NCI-H526 (cell line): ENCODE measurements around the gene ANO2.
A peak's percentile ranks its signal among the peaks of the same experiment; 100 is the strongest.
"Not testable (repeated sequence)": the region's sequence is repeated elsewhere in the genome, so short reads cannot be mapped to it uniquely, and the experiment has no call there.

ENCODE experiments used
- DNase-seq, 2 experiments: peaks; one replicate each; lab custom pipeline; 2025; lab: John Stamatoyannopoulos, UW

The ANO2 gene

GRCh38 chr12:5549011-5549410, 396.0 kb downstream of the ANO2 start:
- no peak for DNase-seq

GRCh38 chr12:5548152-5548943, 396.7 kb downstream of the ANO2 start:
- DNase-seq = peak in 1 of 2 experiments; percentile 25

- DNase-seq = no peak
These were observed 398.4 kb downstream of the ANO2 start for GRCh38 chr12:5546616-5547015.

DNA sequence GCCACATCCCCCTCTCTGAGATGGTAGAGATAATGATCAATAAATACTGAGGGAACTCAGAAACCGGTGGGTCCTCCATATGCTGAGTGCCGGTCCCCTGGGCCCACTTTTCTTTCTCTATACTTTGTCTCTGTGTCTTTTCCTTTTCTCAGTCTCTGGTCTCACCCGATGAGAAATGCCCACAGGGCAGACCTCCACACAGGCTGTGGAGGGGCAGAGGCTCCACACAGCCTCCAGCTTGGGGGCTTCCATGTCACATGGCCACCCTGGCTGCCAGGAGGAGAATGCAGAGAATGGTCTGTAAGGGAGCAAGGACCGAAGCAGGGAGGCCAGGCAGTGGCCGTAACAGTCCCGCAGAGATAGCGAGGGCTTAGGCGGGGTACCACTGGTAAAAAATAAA, 407.3 kb downstream of the ANO2 start:
- no peak for DNase-seq

- not testable (repeated sequence) for DNase-seq
These were observed 407.9 kb downstream of the ANO2 start for GRCh38 chr12:5537026-5537615.

GRCh38 chr12:5535541-5535940, 409.5 kb downstream of the ANO2 start:
- DNase-seq = no peak

DNA sequence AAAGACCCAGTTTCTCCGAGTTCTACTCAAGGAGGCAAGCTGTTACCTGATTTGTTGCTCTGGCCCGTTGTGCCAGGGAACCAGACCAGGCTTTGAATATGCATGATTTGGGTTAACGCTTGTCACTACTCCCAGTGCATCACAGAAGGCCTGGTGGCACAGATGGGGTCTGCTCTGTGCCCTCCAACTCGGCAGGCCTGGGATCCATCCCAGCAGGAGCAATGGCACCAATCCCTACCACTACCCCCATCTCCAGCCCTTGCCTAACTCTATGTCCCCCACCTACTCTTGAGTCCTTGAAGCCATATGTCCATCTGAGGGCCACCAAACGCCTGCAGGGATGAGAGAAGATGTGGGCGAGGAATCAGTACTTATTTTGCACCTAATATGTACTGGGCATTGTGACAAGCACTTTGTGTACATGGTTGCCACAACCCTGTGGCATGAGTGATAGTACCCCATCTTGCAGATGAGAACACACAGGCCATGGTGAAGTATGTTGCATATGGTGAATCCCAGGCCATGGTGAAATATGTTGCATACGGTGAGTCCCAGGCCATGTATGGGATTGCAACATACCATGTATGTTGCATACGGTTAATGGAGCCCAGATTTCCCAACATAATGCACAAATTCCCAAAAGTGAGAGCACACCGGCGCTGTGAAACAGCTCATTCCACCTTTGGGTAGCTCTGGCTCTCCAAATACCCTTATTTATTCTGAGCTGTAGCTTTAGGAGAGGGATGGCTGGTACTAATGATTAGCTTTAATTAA, 410.4 kb downstream of the ANO2 start:
- no peak for DNase-seq

- no peak for DNase-seq
These were observed 411.7 kb downstream of the ANO2 start for GRCh38 chr12:5533368-5533767.

DNA sequence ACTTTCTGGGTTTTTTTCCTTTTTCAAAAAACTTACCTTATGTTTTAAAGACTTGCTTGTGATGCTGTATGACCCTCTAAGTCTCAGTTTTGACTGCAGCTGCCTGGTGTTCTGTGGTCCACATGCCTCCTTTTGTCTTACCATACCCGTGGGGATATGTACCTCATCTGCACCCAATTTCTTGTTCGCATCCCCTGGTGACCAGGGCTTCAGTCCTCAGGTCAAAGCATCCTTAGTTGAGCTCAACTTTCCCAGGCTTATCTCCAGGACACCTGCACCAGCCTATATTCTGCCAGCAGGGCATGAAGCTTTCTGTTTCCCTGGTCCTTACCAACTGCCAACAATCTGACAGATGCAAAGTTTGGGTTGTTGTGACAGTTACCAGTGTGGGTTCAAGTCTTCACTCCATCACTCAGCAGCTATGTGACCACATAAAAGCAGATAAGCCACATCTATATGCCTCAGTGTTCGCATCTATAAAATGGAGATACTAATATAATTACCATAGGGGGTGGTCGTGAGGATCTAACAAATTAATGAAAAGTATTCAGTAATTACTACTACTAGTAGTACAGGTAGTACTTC, 419.2 kb downstream of the ANO2 start:
- no peak for DNase-seq

DNA sequence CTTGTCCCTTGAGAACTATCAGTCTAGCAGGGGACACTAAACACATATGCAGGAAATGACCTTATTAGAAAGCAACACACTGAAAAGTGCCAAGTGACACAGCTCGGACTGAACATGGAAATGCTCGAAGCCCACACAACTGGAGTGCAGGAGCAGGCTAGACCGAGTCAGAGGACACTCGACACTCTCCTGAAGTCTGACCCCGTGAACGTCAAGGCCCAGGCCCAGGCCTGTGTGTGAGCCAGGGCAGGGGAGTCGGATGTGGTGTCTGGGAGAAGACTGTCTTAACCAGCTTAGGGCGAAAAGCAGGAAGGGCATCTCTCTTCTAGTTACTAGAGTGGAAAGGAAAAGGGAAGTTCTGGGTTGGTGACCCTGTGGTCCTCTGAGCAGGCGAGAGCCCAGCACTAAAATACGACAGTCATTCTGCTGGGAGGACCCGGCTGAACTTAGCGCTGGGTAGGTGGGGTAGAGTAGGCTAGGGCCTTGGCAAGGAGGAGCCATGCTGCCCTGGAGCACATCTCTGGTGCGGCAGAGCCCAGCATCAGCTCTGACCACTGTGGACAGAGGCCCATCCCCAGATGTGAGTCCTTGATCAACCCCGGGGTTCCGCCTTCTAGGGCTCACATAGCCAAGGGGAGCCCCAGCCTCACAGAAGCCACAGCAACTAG, 420.2 kb downstream of the ANO2 start:
- DNase-seq = no peak

DNA sequence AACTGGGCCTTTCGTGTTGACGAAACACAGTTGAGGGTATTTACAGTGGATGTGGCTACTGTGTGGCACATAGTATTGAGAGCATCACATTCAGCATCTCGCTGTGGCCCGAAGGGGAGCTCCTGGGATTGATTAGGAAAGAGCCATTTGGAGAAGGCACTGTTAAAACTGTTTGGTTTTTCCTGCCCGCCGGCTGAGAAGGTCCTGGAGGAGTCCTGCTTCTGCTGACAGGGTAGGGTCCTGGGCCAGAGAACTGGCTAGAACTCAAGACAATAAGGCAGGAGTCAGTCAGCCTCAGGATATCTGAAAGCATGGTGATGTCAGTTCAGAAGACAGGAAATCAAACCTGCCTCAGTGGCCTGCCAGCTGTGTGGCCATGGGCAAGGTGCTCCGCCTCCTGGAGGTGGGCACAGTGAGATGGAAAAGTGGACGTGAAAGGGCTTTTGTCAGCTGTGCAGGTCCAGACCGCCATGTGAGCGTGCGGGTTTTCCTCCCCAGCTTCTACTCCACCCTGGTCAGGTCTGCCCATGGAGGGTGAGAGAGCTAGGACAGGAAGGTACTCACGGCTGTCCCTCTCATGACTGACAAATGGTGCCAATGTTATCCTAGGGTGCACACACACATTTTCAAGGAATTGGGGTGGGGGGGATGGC, 420.8 kb downstream of the ANO2 start:
- no peak for DNase-seq

DNA sequence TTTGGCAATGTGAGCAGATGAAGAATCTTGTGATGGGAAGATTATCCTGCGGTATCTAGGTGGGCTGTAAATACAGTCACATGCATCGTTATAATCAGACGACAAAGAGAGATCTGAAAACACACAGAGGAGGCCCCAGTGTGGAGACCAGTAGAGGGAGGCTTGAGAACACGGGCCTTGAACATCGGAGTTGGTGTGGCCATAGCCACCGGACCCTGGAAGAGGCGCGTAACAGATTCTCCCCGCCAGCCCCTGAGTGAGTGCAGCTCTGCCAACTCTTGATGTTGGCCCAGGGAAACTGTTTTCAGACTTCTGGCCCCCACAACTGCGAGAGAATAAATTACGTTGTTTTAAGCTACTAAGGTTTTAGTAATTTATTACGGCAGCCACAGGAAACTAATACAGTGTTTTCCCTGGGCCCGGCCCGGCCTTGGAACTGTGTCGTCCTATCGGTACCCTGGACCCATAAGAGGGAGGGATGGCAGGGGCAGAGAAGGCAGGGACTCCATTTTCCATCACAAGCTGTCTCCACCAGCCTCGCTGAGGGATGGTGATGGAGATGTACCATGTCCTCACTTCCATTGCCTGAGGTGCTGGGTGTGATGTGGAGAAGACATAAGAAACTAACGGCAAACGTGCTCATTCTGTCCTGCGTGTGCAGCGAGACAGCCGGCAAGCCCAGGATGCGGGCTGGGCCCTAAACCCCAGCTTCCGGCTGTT, 421.5 kb downstream of the ANO2 start:
- no peak for DNase-seq

DNA sequence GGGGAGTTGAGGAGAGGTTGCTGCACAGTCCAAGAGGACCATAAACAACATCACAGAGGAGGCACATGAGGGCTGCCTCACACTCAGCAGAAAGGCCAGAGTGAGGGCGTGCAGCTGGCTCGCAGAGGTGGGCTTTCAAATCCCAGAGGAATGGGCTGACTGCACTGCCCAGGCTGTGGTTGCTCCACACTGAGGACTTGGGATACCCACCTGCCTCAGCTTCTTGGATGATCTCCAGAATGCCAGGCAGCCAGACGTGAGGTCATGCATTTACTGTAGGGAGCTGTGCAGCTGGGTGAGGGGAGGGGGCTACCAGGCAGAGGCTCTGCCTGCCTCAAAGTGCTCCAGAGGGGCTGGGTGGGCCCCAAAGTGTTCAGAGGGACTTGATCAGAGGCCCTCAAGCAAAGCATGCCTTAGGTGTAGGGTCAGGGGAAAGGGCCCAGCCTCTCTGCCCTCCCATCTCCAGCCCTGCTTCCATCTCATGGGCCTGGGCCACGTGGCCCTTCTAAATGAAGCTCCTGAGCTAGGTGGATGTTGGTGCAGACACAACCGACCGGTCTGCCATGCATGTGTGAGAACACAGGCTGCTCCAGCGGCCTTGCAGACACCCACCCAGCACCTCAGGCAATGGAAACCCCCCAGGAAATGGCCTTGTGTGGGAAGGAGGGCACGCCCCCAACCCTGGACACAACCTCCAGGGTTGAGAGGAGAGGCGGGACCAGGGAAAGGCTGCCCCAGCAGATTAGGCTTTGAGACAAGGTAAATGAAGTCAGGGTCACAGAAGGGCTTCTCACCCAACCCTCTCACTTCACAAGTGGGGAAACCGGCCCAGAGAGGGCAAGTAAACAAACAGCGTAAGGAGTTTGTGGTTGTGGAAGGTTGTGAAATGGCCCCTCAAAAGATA, 422.4 kb downstream of the ANO2 start:
- DNase-seq = no peak

- DNase-seq = no peak
These were observed 423.4 kb downstream of the ANO2 start for GRCh38 chr12:5521456-5522325.

DNA sequence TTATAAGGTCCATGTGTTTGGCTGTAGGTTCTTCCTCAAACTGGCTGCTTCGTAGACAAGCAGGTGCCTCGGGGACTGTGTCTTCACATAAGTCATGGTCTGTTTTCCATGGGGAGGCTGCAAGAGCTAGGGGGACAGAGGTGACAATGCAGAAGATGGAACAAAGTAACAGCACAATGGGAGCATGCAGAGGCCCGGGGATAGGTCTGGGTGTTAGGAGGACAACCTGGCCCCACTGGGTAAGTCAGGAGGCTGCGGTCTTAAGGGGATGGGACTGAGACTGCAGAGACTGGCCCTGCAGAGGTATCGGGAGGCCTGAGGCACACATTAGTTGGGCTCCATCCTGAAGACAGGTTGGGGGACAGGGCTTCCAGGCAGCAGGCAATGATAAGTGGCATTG, 424.2 kb downstream of the ANO2 start:
- DNase-seq = no peak

DNA sequence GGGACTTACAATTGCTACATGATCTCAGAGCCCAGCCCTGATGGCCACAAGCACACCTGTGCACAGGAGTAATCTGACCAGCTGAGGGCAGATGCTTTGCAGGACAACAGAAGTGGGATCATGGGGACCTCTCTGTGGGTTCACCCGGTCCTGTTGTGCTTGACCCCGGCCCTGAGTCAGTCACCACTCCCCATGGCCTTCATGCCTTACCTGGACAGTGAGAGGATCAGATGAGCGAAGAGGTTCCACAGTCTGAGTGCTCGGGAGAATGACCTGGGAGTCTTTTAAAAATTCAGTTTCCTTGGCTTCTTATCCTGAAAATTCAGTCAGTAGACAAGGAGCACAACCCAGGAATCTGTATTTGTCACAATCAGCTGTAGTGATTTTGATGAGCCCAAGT, 425.0 kb downstream of the ANO2 start:
- DNase-seq = no peak

DNA sequence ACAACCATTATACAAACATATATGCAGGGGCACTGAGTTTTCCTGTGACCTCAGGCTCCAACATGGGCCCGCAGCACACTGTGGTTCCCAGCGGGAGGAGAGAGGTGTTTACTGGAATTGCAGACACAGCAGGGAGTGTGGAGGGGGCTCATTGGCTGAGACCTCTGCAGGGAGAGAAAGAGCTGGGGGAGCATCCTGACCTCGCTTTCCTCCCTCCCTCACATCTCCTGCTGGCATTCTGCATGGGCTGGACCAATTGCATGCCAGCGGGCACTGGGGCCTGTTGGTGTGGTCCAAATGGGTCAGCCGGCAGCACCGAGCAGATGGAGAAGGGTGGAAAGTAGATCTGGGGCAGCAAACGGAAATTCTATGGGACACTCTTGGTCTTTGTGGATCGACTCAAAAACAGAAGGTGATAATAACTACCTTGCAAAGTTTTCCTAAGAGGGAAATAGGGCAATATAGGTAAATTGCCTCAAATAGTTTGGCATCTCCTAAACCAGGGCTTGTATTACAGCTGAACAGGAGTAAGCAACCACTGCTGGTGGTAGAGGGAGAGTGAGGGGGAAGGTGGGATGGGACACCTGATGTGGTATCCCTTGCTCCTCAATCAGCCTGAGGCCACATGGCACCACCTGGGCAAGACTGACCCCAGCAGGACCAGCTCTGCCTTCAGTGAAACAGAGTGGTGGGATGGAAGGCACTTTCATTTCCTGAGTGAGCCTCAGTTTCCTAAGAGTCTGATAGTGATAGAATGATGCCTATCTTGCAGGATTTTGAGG, 426.3 kb downstream of the ANO2 start:
- no peak for DNase-seq
